Naive thymus-derived CD8-positive, alpha-beta T cell (primary cell): Measurements from ENCODE around the gene EARS2. TPM values are rescaled to one million over a fixed set of nuclear protein-coding genes. Genes with fewer than 3 reads are reported as not detected.

Experiments
- ATAC-seq, 2 donors: fragments of 150-1000 bp; cut with Tn5 transposase in 1 of 2; sonication (Bioruptor Pico), chemical (Tn5 transposase) in 1 of 2; 1 replicate in 1 of 2; 2 replicates in 1 of 2; pipeline ENCODE4 v1.10.0; 2021; ENCODE audit warnings: mild to moderate bottlenecking in 2 of 2, moderate library complexity in 2 of 2
- POLR2A ChIA-PET: fragments of 350-600 bp; sonication (Branson Sonifier 250); formaldehyde crosslinking; loops from one replicate; lab custom pipeline; 2021; ENCODE audit warnings: antibody characterized with exemption; lab: Charles Lee
- DNase-seq, 10 donors: peaks; one replicate each; pipeline versions ENCODE4 v3.0.0 to v3.0.0-alpha.2; 2020 to 2022
- H3K27ac Mint-ChIP-seq, 10 donors: one replicate each; pipeline ENCODE4 v1.8.0; 2020 to 2022; ENCODE audit warnings: mild to moderate bottlenecking in 10 of 10, mixed read lengths in 10 of 10, moderate library complexity in 4 of 10, inconsistent platforms in 1 of 10
- H3K27me3 Mint-ChIP-seq, 5 donors: one replicate each; pipeline ENCODE4 v1.8.0; 2021 to 2022; ENCODE audit warnings: mixed read lengths in 5 of 5
- H3K36me3 Mint-ChIP-seq, 3 donors: one replicate each; pipeline ENCODE4 v1.8.0; 2020 to 2022; ENCODE audit warnings: mixed read lengths in 3 of 3, mild to moderate bottlenecking in 2 of 3, inconsistent platforms in 1 of 3
- H3K4me1 Mint-ChIP-seq, 4 donors: one replicate each; pipeline ENCODE4 v1.8.0; 2021 to 2022; ENCODE audit warnings: mixed read lengths in 4 of 4
- H3K4me3 Mint-ChIP-seq, 10 donors: one replicate each; pipeline ENCODE4 v1.8.0; 2020 to 2022; ENCODE audit warnings: mild to moderate bottlenecking in 10 of 10, mixed read lengths in 10 of 10, moderate library complexity in 6 of 10, inconsistent platforms in 1 of 10
- H3K9me3 Mint-ChIP-seq, 9 donors: one replicate each; pipeline ENCODE4 v1.8.0; 2020 to 2022; ENCODE audit warnings: mixed read lengths in 9 of 9, mild to moderate bottlenecking in 3 of 9, inconsistent platforms in 1 of 9, moderate library complexity in 1 of 9
- polyA plus RNA-seq, 3 donors: library from polyadenylated mRNA; unstranded; fragments of 300-500 nt; fragmentation: Illumina TruSeq; gene quantifications; one replicate each; pipeline ENCODE4 v1.2.3, GENCODE V29; 2021
- total RNA-seq, 8 experiments: library from RNA in 2 of 8; stranded (reverse) in 2 of 8; gene quantifications; one replicate each; pipeline ENCODE4 v1.2.3 and lab custom pipeline; 2021 to 2026

The EARS2 gene
- total and polyA plus RNA-seq, 5 experiments from 2014 or later = 14.1 to 19.9 (median 18.1) TPM

- peak overlapping the region; percentile 87 to 98 (median 94) for H3K4me3 Mint-ChIP-seq
- H3K27ac Mint-ChIP-seq = peak overlapping the region; percentile 35 to 95 (median 84)
- peaks cover 31 to 70% (median 61%) of the 10 kb centered on the region in 4 donors for H3K4me1 Mint-ChIP-seq
- DNase-seq (no peak), ATAC-seq (no peak)
- no peaks in the 10 kb centered on the region for H3K9me3 Mint-ChIP-seq
- POLR2A ChIA-PET = interaction anchor here (1.0 to 1.6 kb wide), 4 partner anchors 11 to 431 kb away, joined by 3 to 8 read pairs (median 5); partner anchors contain the start of genes DCTN5, EARS2, PALB2 and UBFD1
- no peaks in the 10 kb centered on the region for H3K36me3 Mint-ChIP-seq
- no peaks in the 10 kb centered on the region for H3K27me3 Mint-ChIP-seq
Measured at GRCh38 chr16:23509441-23509754, 47.8 kb downstream of the EARS2 start.

DNA sequence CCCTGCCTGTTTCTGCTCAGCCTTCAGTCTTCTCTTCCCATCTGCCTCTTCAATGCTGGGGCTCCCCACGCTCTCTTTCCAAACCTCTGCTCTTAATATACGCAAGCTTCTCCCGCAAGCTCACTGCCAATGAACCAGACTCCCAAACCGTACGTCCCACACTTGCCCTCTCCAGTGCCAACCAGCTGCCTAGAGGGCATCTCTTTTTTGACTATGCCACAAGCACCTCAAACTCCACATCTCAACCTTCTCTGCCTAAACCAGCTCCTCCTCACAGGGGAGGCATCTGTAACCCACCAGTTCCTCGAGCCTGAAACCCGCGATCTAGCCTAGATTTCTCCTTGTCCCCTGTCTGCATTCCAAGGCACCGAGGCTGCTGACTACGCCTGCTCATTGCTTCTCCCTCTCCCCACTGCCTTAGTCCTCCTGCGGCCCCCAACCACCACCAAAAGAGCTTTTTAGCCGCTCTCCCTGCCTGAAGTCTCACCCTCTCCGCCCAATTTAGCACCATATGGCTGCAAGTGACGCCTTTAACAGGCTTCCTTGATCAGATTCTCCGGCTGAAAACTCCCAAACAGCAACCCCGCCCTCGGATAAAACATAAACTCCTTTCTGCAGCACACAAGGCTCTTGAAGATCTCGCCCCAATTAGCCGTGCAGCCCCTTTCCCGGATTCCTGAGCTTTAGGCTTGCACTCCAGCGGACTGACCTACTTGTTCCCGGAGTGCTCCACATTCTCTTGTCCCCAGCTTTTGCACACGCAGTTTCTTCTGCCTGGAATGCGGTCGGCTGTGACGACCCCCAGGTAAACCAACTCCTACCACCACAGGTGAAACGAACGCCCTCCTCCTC, 48.3 kb downstream of the EARS2 start:
- H3K27ac Mint-ChIP-seq = peak overlapping the region; percentile 35 to 95 (median 84)
- no peaks in the 10 kb centered on the region for H3K27me3 Mint-ChIP-seq
- H3K4me1 Mint-ChIP-seq = peaks cover 31 to 70% (median 59%) of the 10 kb centered on the region in 4 donors
- POLR2A ChIA-PET = interaction anchor here (1.1 to 1.6 kb wide), 2 partner anchors 12 to 49 kb away, joined by 4 to 8 read pairs; partner anchors contain the start of genes EARS2 and UBFD1
- H3K36me3 Mint-ChIP-seq = no peaks in the 10 kb centered on the region
- H3K4me3 Mint-ChIP-seq = peak overlapping the region; percentile 87 to 98 (median 94)
- no peaks in the 10 kb centered on the region for H3K9me3 Mint-ChIP-seq
- no peak for DNase-seq
- no peak for ATAC-seq

DNA sequence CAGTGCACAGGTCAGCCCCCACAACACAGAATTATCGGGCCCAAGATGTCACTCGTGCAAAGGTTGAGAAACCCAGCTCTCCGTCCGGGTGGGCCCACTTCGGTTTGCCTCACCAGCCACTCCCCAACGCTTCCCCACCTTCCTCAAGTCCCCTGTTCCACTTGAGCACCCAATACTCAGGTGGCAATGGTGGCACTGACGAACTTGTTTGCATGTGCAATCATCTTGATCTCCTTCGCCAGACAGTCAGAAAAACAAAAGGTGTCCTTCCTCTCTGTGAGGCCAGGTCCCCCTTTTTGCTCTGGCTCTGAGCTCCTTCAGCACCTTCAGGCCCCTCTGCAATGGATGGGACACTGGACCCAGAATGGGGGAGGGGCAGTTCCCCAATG, 50.5 kb downstream of the EARS2 start:
- H3K4me3 Mint-ChIP-seq = peak overlapping the region in 4 of 10 donors; percentile 6 to 76 (median 35)
- DNase-seq (no peak), ATAC-seq (no peak)
- peaks cover 0 to 6% (median 0%) of the 10 kb centered on the region in 3 donors for H3K36me3 Mint-ChIP-seq
- H3K27me3 Mint-ChIP-seq = no peaks in the 10 kb centered on the region
- no peaks in the 10 kb centered on the region for H3K9me3 Mint-ChIP-seq
- peaks cover 33 to 83% (median 68%) of the 10 kb centered on the region in 4 donors for H3K4me1 Mint-ChIP-seq
- H3K27ac Mint-ChIP-seq = peak overlapping the region in 6 of 10 donors; percentile 26 to 87 (median 68)
- POLR2A ChIA-PET = no interaction called here

GRCh38 chr16:23505671-23506605, 51.2 kb downstream of the EARS2 start:
- Mint-ChIP-seq H3K27me3 (no peaks in the 10 kb centered on the region), H3K9me3 (no peaks in the 10 kb centered on the region), H3K4me1 (peaks cover 33 to 87% (median 72%) of the 10 kb centered on the region in 4 donors), H3K27ac (peak overlapping the region in 8 of 10 donors; percentile 27 to 87 (median 61)), H3K36me3 (peaks cover 0 to 10% (median 0%) of the 10 kb centered on the region in 3 donors), H3K4me3 (peak overlapping the region in 5 of 10 donors; percentile 3 to 76 (median 22))
- POLR2A ChIA-PET = no interaction called here
- DNase-seq (no peak), ATAC-seq (no peak)

GRCh38 chr16:23505180-23505665, 51.9 kb downstream of the EARS2 start:
- H3K27me3 Mint-ChIP-seq = no peaks in the 10 kb centered on the region
- POLR2A ChIA-PET = no interaction called here
- peak overlapping the region in 5 of 10 donors; percentile 14 to 66 (median 28) for H3K4me3 Mint-ChIP-seq
- no peaks in the 10 kb centered on the region for H3K9me3 Mint-ChIP-seq
- DNase-seq (no peak), ATAC-seq (no peak)
- peaks cover 0 to 10% (median 0%) of the 10 kb centered on the region in 3 donors for H3K36me3 Mint-ChIP-seq
- peak overlapping the region in 5 of 10 donors; percentile 59 to 96 (median 81) for H3K27ac Mint-ChIP-seq
- peaks cover 32 to 87% (median 74%) of the 10 kb centered on the region in 4 donors for H3K4me1 Mint-ChIP-seq

DNA sequence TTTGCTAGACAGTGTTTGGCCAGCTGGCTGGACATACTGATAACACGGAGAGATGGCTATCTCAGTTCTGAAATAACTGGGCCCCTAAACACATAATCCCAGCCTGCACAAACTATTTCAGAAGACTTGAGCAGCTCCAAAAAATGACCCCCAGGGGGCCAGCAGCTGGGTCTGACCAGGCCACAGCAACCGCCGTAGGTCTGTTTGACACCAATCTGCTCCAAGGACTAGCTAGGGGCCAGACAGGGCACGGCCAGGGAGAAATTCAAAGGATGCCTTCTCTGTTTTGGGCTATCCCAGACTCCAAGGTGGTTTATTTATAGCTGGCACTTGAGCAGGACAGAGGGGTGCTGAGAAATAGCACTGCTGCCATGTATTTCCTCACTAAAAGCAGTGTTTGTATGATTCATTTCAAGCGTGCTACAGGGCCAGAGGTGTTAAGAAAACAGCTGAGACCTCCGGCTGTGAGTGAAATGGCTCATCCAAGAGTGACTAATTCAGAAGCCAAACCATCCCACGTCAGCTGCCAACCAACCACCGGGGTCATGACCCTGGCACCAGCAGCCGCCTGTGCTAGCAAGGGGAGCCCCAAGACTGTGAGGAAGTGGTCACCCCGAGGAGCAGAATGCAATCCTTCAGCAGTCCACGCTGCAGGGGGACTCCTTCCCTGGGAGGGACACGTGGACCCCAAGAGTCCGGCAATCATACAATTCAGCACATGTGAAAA, 52.5 kb downstream of the EARS2 start:
- peaks cover 0 to 10% (median 0%) of the 10 kb centered on the region in 3 donors for H3K36me3 Mint-ChIP-seq
- H3K27me3 Mint-ChIP-seq = no peaks in the 10 kb centered on the region

GRCh38 chr16:23504076-23504452, 53.1 kb downstream of the EARS2 start:
- Mint-ChIP-seq H3K4me1 (peaks cover 31 to 85% (median 72%) of the 10 kb centered on the region in 4 donors), H3K4me3 (peak overlapping the region in 3 of 10 donors; percentile 7 to 66 (median 29)), H3K9me3 (no peaks in the 10 kb centered on the region), H3K27ac (peak overlapping the region in 2 of 10 donors; percentile 43 to 96), H3K27me3 (no peaks in the 10 kb centered on the region), H3K36me3 (peaks cover 0 to 12% (median 0%) of the 10 kb centered on the region in 3 donors)
- DNase-seq (no peak), ATAC-seq (no peak)
- POLR2A ChIA-PET = no interaction called here

More for the DNA sequence above, 52.5 kb downstream of the EARS2 start:
- Mint-ChIP-seq H3K4me1 (peaks cover 36 to 90% (median 78%) of the 10 kb centered on the region in 4 donors), H3K27ac (peak overlapping the region in 6 of 10 donors; percentile 43 to 96 (median 75)), H3K9me3 (no peaks in the 10 kb centered on the region), H3K4me3 (peak overlapping the region in 4 of 10 donors; percentile 14 to 66 (median 46))
- POLR2A ChIA-PET = no interaction called here
- ATAC-seq = peak; percentile 47 to 70
- DNase-seq = peak in 4 of 10 donors; percentile 24 to 57 (median 40)

- POLR2A ChIA-PET = no interaction called here
- peaks cover 27 to 83% (median 68%) of the 10 kb centered on the region in 4 donors for H3K4me1 Mint-ChIP-seq
- no peak for ATAC-seq
- H3K36me3 Mint-ChIP-seq = peaks cover 0 to 14% (median 0%) of the 10 kb centered on the region in 3 donors
- no peaks in the 10 kb centered on the region for H3K27me3 Mint-ChIP-seq
- H3K4me3 Mint-ChIP-seq = no peak overlapping the region
- H3K9me3 Mint-ChIP-seq = no peaks in the 10 kb centered on the region
- H3K27ac Mint-ChIP-seq = peak overlapping the region in 2 of 10 donors; percentile 62 to 69
- no peak for DNase-seq
Measured at GRCh38 chr16:23502466-23502865, 54.7 kb downstream of the EARS2 start.

DNA sequence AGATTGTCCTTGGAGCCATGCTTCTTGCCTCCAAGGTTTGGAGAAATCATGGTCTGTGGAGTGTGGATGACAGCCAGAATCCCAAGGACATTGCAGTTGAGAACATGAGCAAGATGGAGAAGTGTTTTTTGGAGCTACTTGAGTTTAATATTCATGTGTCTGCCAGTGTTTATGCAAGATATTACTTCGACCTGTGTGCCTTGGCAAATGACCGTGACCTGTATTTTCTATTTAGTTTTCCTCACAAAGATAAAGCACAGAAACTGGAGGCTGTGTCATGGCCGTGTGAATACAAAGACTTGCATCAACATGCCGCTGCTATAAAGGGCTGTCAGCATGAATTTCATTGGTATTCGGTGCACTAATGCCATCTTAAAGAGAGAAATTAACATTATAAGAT, 55.9 kb downstream of the EARS2 start:
- no peak for ATAC-seq
- DNase-seq = no peak
- H3K4me3 Mint-ChIP-seq = no peak overlapping the region
- H3K4me1 Mint-ChIP-seq = peaks cover 26 to 83% (median 64%) of the 10 kb centered on the region in 4 donors
- no peaks in the 10 kb centered on the region for H3K9me3 Mint-ChIP-seq
- POLR2A ChIA-PET = no interaction called here
- no peaks in the 10 kb centered on the region for H3K27me3 Mint-ChIP-seq
- H3K27ac Mint-ChIP-seq = peak overlapping the region in 1 of 10 donors; percentile 12
- H3K36me3 Mint-ChIP-seq = peaks cover 0 to 23% (median 0%) of the 10 kb centered on the region in 3 donors

- POLR2A ChIA-PET = no interaction called here
Measured at GRCh38 chr16:23500862-23501225, 56.3 kb downstream of the EARS2 start.

GRCh38 chr16:23500212-23500861, 56.8 kb downstream of the EARS2 start:
- Mint-ChIP-seq H3K27me3 (no peaks in the 10 kb centered on the region), H3K4me1 (peaks cover 22 to 75% (median 56%) of the 10 kb centered on the region in 4 donors), H3K36me3 (peaks cover 0 to 31% (median 0%) of the 10 kb centered on the region in 3 donors), H3K9me3 (no peaks in the 10 kb centered on the region), H3K4me3 (no peak overlapping the region), H3K27ac (peak overlapping the region in 3 of 10 donors; percentile 34 to 56 (median 56))
- ATAC-seq = no peak
- no peak for DNase-seq
- POLR2A ChIA-PET = no interaction called here

More at GRCh38 chr16:23500862-23501225, 56.3 kb downstream of the EARS2 start:
- H3K27ac Mint-ChIP-seq = no peak overlapping the region
- peaks cover 22 to 80% (median 60%) of the 10 kb centered on the region in 4 donors for H3K4me1 Mint-ChIP-seq
- no peaks in the 10 kb centered on the region for H3K9me3 Mint-ChIP-seq
- no peak for DNase-seq
- H3K27me3 Mint-ChIP-seq = no peaks in the 10 kb centered on the region
- no peak overlapping the region for H3K4me3 Mint-ChIP-seq
- H3K36me3 Mint-ChIP-seq = peaks cover 0 to 25% (median 0%) of the 10 kb centered on the region in 3 donors
- ATAC-seq = no peak
